Hepatocyte (in vitro differentiated cells): Measurements from ENCODE around the gene HSPA4. TPM values are rescaled to one million over a fixed set of nuclear protein-coding genes. Genes with fewer than 3 reads are reported as not detected.

Experiments
- DNase-seq: peaks from one replicate; pipeline ENCODE4 v3.0.0-alpha.2; 2016; ENCODE audit warnings: low spot score
- H2AFZ ChIP-seq: fragments of 200-600 bp; sonication (generic); 2 replicates; pipeline ENCODE4 v1.6.0; 2016; ENCODE audit warnings: antibody characterized with exemption, mild to moderate bottlenecking
- H3K27ac ChIP-seq: fragments of 200-600 bp; sonication (generic); 2 replicates; pipeline ENCODE4 v1.5.1; 2016; ENCODE audit warnings: mild to moderate bottlenecking
- H3K27me3 ChIP-seq: fragments of 200-600 bp; sonication (generic); 2 replicates; pipeline ENCODE4 v1.6.1; 2016
- H3K36me3 ChIP-seq: fragments of 200-600 bp; sonication (generic); replicated peaks from 2 replicates; pipeline ENCODE4 v1.5.1; 2016; ENCODE audit warnings: low read depth; ENCODE audit not compliant: insufficient read depth
- H3K4me1 ChIP-seq: fragments of 200-600 bp; sonication (generic); 2 replicates; pipeline ENCODE4 v1.5.1; 2016; ENCODE audit warnings: mild to moderate bottlenecking, moderate library complexity; ENCODE audit not compliant: insufficient read depth
- H3K4me2 ChIP-seq: fragments of 200-600 bp; sonication (generic); 2 replicates; pipeline ENCODE4 v1.6.0; 2016
- H3K4me3 ChIP-seq: fragments of 200-600 bp; sonication (generic); 2 replicates; pipeline ENCODE4 v1.5.1; 2016; ENCODE audit warnings: mild to moderate bottlenecking
- H3K79me2 ChIP-seq: fragments of 200-600 bp; sonication (generic); 2 replicates; pipeline ENCODE4 v1.6.0; 2017; ENCODE audit warnings: mild to moderate bottlenecking
- H3K9me2 ChIP-seq: fragments of 200-600 bp; sonication (generic); replicated peaks from 2 replicates; pipeline ENCODE4 v1.6.0; 2017; ENCODE audit warnings: mild to moderate bottlenecking; ENCODE audit not compliant: insufficient read depth
- H3K9me3 ChIP-seq: fragments of 200-600 bp; sonication (generic); 2 replicates; pipeline ENCODE4 v1.5.1; 2016; ENCODE audit warnings: low read depth, mild to moderate bottlenecking
- H4K20me1 ChIP-seq: fragments of 200-600 bp; sonication (generic); 2 replicates; pipeline ENCODE4 v1.6.0; 2016; ENCODE audit warnings: mild to moderate bottlenecking; ENCODE audit not compliant: insufficient read depth, poor library complexity, severe bottlenecking
- EZH2 ChIP-seq: fragments of 200-600 bp; sonication (generic); IDR thresholded peaks from 2 replicates; pipeline ENCODE4 v1.6.1; 2016; ENCODE audit warnings: antibody characterized with exemption, mild to moderate bottlenecking, borderline replicate concordance
- EZH2phosphoT487 ChIP-seq: fragments of 200-600 bp; sonication (generic); IDR thresholded peaks from one replicate; pipeline ENCODE4 v1.6.1; 2018; ENCODE audit warnings: antibody characterized with exemption, mild to moderate bottlenecking, low read depth, moderate library complexity; ENCODE audit not compliant: unreplicated experiment, severe bottlenecking
- WGBS: methylation state at CpG from one replicate; pipeline ENCODE4 v1.1.6; 2016; ENCODE audit warnings: low lambda C conversion rate; ENCODE audit errors: missing lambda C conversion rate; 5-methylcytosine and 5-hydroxymethylcytosine counted together
- polyA plus RNA-seq: library from polyadenylated mRNA; unstranded; fragments of >200 nt; fragmentation: Nextera tagmentation; extraction: Ambion mirVana; gene quantifications from 2 replicates; pipeline ENCODE4 v1.2.1, GENCODE V29; 2016
- total RNA-seq: library from RNA; depleted of rRNA; stranded (reverse); fragments of >200 nt; gene quantifications from 2 replicates; pipeline ENCODE4 v1.2.3, GENCODE V29; 2014
- TF ChIP-seq, protein P1 (sequence below): fragments of 200-600 bp; sonication (generic); IDR thresholded peaks from 2 replicates; pipeline ENCODE4 v1.5.1; 2016; ENCODE audit warnings: antibody characterized with exemption, mild to moderate bottlenecking; ENCODE audit not compliant: poor library complexity

HSPA4 gene
- total and polyA plus RNA-seq, 2 experiments from 2014 or later: 87.1 to 110 TPM

DNA sequence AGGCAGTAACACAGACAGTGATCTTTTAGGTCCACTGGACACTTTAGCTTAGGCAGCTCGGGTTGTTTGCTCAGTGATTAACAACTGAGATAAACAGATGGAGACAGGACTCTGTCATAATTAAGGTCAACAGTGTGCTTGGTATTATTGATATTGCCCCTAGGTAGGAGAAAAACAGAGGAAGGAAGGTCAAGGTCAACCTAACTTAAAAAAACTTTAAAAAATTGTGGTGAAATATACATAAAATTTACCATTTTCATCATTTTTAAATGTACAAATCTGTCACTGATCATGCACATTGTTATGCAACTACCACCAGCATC lies 2.1 kb upstream of the HSPA4 start:
- Histone ChIP-seq H3K9me2 (no peaks in the 10 kb centered on the region), H3K27ac (peak overlapping the region; percentile 61), H2AFZ (no peak overlapping the region), H3K9me3 (no peaks in the 10 kb centered on the region), H3K27me3 (no peaks in the 10 kb centered on the region), H3K36me3 (no peaks in the 10 kb centered on the region), H4K20me1 (peaks cover 18% of the 10 kb centered on the region), H3K4me3 (no peak overlapping the region), H3K4me1 (peaks cover 31% of the 10 kb centered on the region), H3K4me2 (peak overlapping the region; percentile 74), H3K79me2 (peaks cover 35% of the 10 kb centered on the region)
- 4% methylated on average over 1 of the region's 1 CpG for WGBS
- TF ChIP-seq, protein P1, sequence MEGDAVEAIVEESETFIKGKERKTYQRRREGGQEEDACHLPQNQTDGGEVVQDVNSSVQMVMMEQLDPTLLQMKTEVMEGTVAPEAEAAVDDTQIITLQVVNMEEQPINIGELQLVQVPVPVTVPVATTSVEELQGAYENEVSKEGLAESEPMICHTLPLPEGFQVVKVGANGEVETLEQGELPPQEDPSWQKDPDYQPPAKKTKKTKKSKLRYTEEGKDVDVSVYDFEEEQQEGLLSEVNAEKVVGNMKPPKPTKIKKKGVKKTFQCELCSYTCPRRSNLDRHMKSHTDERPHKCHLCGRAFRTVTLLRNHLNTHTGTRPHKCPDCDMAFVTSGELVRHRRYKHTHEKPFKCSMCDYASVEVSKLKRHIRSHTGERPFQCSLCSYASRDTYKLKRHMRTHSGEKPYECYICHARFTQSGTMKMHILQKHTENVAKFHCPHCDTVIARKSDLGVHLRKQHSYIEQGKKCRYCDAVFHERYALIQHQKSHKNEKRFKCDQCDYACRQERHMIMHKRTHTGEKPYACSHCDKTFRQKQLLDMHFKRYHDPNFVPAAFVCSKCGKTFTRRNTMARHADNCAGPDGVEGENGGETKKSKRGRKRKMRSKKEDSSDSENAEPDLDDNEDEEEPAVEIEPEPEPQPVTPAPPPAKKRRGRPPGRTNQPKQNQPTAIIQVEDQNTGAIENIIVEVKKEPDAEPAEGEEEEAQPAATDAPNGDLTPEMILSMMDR: no peak
- TF ChIP-seq EZH2phosphoT487: no peak
- TF ChIP-seq EZH2: no peak
- peak; percentile 37 for DNase-seq

GRCh38 chr5:133050521-133050920 lies 1.3 kb upstream of the HSPA4 start:
- TF ChIP-seq EZH2: no peak
- TF ChIP-seq, protein P1: no peak
- TF ChIP-seq EZH2phosphoT487: no peak
- 28% methylated on average over 4 of the region's 4 CpGs for WGBS
- DNase-seq: no peak

GRCh38 chr5:133051061-133051541 lies 712 bp upstream of the HSPA4 start:
- H3K9me2 ChIP-seq: no peaks in the 10 kb centered on the region
- H3K27ac ChIP-seq: peak overlapping the region; percentile 97
- peak overlapping the region; percentile 74 for H3K4me2 ChIP-seq
- peaks cover 49% of the 10 kb centered on the region for H3K79me2 ChIP-seq
- no peaks in the 10 kb centered on the region for H3K36me3 ChIP-seq
- TF ChIP-seq, protein P1: no peak
- TF ChIP-seq EZH2phosphoT487: no peak
- peak; percentile 71 for DNase-seq
- H3K4me1 ChIP-seq: peaks cover 31% of the 10 kb centered on the region
- no peaks in the 10 kb centered on the region for H3K9me3 ChIP-seq
- WGBS: 5% methylated on average over 15 of the region's 15 CpGs
- H3K4me3 ChIP-seq: peak overlapping the region; percentile 38
- H3K27me3 ChIP-seq: no peaks in the 10 kb centered on the region
- peaks cover 31% of the 10 kb centered on the region for H4K20me1 ChIP-seq
- H2AFZ ChIP-seq: peak overlapping the region; percentile 45

More at GRCh38 chr5:133050521-133050920, 1.3 kb upstream of the HSPA4 start:
- Histone ChIP-seq H3K9me3 (no peaks in the 10 kb centered on the region), H3K4me2 (peak overlapping the region; percentile 74), H3K36me3 (no peaks in the 10 kb centered on the region), H3K4me3 (peak overlapping the region; percentile 38), H3K4me1 (peaks cover 31% of the 10 kb centered on the region), H3K27ac (peak overlapping the region; percentile 97), H3K79me2 (peaks cover 43% of the 10 kb centered on the region), H4K20me1 (peaks cover 25% of the 10 kb centered on the region), H2AFZ (peak overlapping the region; percentile 45), H3K9me2 (no peaks in the 10 kb centered on the region), H3K27me3 (no peaks in the 10 kb centered on the region)
